ENCODE data around the gene SLC37A1.

Gene SLC37A1

DNA sequence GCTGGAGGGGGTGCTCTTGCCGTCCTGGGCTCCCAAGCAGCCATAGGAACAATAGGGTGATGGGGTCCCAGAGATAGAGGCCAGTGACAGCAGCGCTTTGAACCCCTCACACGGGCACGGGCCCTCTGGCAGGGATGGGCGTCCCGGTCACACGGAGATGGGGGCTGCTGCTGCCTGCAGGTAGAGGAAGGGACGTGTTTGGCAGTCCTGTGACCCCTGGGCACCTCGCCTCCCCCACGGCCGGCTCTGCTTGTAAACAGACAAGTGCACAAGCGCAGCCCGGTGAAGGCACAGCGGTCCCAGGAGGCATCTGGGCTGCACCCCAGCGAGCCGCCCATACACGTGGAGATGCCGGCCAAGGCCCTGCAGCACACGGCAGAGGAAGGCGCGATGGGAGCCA, 103.3 kb downstream of the SLC37A1 start:
- H3K27ac ChIP-seq = no peak overlapping the region
- TF ChIP-seq, protein P1, sequence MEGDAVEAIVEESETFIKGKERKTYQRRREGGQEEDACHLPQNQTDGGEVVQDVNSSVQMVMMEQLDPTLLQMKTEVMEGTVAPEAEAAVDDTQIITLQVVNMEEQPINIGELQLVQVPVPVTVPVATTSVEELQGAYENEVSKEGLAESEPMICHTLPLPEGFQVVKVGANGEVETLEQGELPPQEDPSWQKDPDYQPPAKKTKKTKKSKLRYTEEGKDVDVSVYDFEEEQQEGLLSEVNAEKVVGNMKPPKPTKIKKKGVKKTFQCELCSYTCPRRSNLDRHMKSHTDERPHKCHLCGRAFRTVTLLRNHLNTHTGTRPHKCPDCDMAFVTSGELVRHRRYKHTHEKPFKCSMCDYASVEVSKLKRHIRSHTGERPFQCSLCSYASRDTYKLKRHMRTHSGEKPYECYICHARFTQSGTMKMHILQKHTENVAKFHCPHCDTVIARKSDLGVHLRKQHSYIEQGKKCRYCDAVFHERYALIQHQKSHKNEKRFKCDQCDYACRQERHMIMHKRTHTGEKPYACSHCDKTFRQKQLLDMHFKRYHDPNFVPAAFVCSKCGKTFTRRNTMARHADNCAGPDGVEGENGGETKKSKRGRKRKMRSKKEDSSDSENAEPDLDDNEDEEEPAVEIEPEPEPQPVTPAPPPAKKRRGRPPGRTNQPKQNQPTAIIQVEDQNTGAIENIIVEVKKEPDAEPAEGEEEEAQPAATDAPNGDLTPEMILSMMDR (conservative IDR thresholded peaks at IDR 0.05) = no peak

DNA sequence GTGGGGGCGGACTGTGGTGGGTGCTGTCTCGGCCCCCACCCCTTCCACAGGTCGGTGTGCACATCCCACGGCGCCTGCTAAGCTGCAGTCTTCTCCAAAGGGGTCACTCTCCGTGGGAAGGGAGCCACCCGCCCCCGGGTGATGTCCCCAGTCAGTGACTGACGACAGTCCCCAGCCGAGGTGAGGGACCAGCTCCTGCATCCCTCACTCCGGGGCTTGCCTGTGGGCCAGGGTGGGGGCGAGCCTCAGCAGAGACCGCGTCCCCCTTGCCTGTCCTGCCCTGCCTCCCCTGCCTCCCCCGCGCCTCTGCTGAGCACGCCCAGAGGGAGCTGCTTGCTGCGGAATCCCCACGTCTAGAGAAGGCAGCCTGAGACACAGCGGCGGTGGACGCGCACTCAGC, 103.8 kb downstream of the SLC37A1 start:
- H3K27ac ChIP-seq = no peak overlapping the region
- TF ChIP-seq, protein P1 (conservative IDR thresholded peaks at IDR 0.05) = no peak

DNA sequence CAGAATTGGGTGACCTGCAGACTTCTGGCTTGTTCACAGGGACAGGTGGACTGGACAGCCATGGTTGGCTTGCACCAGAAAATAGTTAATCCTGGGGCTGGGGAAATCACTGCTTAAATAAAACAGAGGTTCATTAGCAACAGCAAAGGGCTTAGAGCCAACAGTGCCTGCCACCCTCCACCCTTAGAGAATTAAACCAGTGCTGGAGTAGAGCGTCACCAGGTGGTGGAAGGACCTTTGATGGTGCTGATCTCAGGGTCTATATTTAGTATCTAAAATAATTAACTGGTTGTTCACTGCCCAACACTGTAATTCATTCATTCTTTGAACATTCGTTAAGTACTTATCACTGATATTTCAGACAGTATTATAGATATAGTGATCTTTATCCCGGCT, 105.1 kb downstream of the SLC37A1 start:
- TF ChIP-seq, protein P1 (conservative IDR thresholded peaks at IDR 0.05) = no peak
- no peak overlapping the region for H3K27ac ChIP-seq

DNA sequence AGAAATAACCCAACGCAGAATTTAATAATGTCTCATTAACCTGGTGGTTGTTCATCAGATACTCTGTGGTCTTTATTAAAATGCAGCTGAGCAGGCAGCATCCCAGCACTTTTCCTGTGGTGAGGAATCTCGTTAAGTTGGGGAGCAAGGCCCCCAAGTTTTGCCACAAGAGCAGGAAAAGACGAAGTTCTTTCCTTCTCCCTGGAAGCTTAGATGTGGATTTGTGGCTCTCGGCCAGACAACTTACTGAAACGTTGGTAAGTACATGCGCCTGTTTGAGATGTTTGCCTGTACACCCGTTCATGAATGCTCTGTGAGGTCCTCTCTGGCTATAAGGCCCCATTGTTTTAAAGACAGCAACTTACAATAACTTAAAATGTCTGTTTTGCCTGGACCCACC, 105.5 kb downstream of the SLC37A1 start:
- H3K27ac ChIP-seq = no peak overlapping the region
- TF ChIP-seq, protein P1 (conservative IDR thresholded peaks at IDR 0.05) = no peak

DNA sequence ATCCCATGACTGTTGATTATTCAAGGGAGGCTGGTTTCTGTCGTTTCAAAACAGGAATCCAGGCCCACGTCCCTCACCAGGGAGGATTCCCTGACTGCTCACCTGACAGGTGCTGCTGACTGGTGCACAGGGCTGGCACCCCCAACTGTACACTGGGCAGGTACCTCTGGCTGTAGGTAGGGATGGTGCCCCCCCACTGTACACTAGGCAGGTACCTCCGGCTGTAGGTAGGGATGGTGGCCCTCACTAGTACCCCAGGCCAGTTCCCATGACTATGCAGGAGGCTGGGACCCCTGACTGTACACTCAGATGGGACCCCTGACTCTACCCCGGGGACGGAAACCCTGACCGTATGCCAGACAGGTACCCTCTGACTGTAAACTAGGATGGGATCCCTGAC, 106.2 kb downstream of the SLC37A1 start:
- TF ChIP-seq, protein P1 (conservative IDR thresholded peaks at IDR 0.05) = no peak
- no peak overlapping the region for H3K27ac ChIP-seq

DNA sequence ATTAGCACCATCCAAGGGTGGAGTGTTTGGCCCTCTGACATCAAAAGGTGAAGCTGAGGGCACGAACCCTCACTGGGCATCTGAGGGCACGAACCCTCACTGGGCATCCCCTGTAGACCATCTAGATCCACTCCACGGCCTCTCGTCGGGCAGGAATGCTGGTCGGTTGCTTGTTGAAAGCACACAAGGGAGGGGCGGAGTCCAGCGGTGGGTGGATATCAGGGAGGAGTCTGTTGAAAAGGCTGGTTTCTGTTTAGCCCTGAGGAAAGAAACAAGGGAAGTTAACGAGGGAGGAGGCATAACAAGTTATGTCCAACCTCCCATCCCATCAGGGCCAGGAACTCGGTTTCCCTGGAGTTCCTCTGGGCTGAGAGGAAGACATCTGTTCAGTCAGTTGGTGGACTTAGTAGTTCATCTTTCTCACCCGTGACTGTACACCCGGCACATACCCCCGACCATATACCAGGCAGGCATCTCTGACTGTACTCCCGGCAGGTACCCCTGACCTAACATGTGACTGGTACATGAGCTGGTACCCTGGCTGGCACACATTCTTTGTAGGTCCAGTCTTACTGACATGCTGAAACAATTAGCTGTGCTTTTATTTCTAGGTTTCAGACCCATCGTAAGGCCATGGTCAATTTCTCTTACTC, 107.6 kb downstream of the SLC37A1 start:
- no peak overlapping the region for H3K27ac ChIP-seq
- TF ChIP-seq, protein P1 (conservative IDR thresholded peaks at IDR 0.05) = no peak

DNA sequence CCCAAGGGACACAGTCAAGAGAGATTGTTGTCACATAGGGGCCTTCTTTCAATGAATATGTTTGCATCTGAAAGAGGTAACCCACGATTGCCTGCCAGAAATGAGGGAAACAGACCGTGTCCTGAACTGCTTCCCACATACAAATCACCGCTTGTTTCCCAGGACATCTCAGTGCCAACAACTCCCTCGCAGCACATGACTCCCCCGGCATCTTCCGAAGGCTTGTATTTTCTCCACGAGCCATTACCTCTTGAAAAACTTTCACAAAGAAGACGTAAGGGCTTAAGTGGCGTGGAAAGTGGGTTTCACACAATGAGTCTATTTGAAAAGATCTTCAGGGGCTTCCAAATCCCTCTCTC, 108.1 kb downstream of the SLC37A1 start:
- H3K27ac ChIP-seq = no peak overlapping the region

More for the DNA sequence above, 108.1 kb downstream of the SLC37A1 start:
- TF ChIP-seq, protein P1 (conservative IDR thresholded peaks at IDR 0.05) = no peak
